Mucosa of descending colon (tissue), 3 donors: ENCODE measurements around the gene USP9Y. TPM values are rescaled to one million over a fixed set of nuclear protein-coding genes. Genes with fewer than 3 reads are reported as not detected.

Experiments
- ATAC-seq: fragments of 200-7000 bp; cut with Tn5 transposase; one replicate; pipeline ENCODE4 v1.9.1; 2020; ENCODE audit warnings: mild to moderate bottlenecking, moderate library complexity
- DNase-seq, 3 donors: peaks; one replicate each; pipeline ENCODE4 v3.0.0-alpha.2; 2020
- H3K36me3 ChIP-seq: fragments of 200-600 bp; one replicate; pipeline ENCODE4 v1.8.0; 2021; ENCODE audit warnings: low read depth, mild to moderate bottlenecking
- H3K4me1 ChIP-seq: fragments of 200-600 bp; one replicate; pipeline ENCODE4 v1.8.0; 2021; ENCODE audit warnings: low read depth, mild to moderate bottlenecking
- H3K4me3 ChIP-seq: fragments of 200-600 bp; one replicate; pipeline ENCODE4 v1.8.0; 2021; ENCODE audit warnings: mild to moderate bottlenecking
- H3K9me3 ChIP-seq: fragments of 200-600 bp; one replicate; pipeline ENCODE4 v1.8.0; 2021; ENCODE audit warnings: mild to moderate bottlenecking
- intact Hi-C, 2 donors: fragments of 100-400 bp; cut with DNase I in 1 of 2; cut with micrococcal nuclease in 1 of 2; formaldehyde crosslinking; loops; one replicate each; pipeline versions ENCODE4 v1.11.0 to v1.11.1; 2022; cut with DNase I, micrococcal nuclease
- total RNA-seq, 3 donors: library from RNA; stranded (reverse); fragmentation: NEBNext Ultra II Directional in 2 of 3; extraction: Animal tissue kit (Norgen Biotek cat#: 25700) in 2 of 3; gene quantifications; one replicate each; pipeline versions ENCODE4 v1.2.1 to v1.2.4, GENCODE V29; 2021 to 2023
- TF ChIP-seq, protein P1 (sequence below): fragments of 200-600 bp; IDR thresholded peaks from one replicate; pipeline ENCODE4 v1.8.0; 2022; ENCODE audit warnings: antibody characterized with exemption, mild to moderate bottlenecking
- donor health status: DM: no; HTN: no; CAD: no; lungs with moderate emphysema.
- donor health status: DM: no; HTN: no; CAD: no.
- donor health status: DM: no; HTN: yes; CAD: no.

The USP9Y gene
- total RNA-seq, 3 donors from 2014 or later: 9.2 to 18.1 TPM; not detected in 1

GRCh38 chrY:12896973-12897372 is 195.9 kb downstream of the USP9Y start:
- H3K36me3 ChIP-seq: no peaks in the 10 kb centered on the region
- no peak overlapping the region for H3K4me3 ChIP-seq
- intact Hi-C loops: no loop called here
- TF ChIP-seq, protein P1, sequence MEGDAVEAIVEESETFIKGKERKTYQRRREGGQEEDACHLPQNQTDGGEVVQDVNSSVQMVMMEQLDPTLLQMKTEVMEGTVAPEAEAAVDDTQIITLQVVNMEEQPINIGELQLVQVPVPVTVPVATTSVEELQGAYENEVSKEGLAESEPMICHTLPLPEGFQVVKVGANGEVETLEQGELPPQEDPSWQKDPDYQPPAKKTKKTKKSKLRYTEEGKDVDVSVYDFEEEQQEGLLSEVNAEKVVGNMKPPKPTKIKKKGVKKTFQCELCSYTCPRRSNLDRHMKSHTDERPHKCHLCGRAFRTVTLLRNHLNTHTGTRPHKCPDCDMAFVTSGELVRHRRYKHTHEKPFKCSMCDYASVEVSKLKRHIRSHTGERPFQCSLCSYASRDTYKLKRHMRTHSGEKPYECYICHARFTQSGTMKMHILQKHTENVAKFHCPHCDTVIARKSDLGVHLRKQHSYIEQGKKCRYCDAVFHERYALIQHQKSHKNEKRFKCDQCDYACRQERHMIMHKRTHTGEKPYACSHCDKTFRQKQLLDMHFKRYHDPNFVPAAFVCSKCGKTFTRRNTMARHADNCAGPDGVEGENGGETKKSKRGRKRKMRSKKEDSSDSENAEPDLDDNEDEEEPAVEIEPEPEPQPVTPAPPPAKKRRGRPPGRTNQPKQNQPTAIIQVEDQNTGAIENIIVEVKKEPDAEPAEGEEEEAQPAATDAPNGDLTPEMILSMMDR: no peak
- ATAC-seq (no peak), DNase-seq (no peak)
- H3K4me1 ChIP-seq: no peaks in the 10 kb centered on the region
- H3K9me3 ChIP-seq: no peaks in the 10 kb centered on the region

DNA sequence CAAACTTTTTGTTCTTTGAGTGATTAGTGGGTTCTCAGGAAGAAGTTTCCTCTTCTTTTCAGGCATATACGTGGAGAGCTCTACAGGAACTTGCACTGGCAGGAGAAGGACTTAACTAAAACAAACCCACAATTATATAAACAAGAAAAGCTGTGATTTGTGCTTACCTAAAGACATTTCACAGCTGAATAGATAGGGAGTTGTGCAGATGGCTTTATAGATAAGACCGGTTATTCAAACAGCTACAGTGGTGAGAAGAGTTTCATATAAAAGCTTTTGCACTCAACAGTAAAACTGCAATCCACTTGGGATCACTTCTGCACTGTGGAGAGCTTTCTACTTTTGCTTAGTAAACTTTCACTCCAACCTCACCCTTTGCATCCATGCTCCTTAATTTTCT is 197.6 kb downstream of the USP9Y start:
- DNase-seq: no peak
- intact Hi-C loops: no loop called here
- H3K9me3 ChIP-seq: no peaks in the 10 kb centered on the region
- H3K36me3 ChIP-seq: no peaks in the 10 kb centered on the region
- TF ChIP-seq, protein P1: no peak
- ATAC-seq: no peak
- no peaks in the 10 kb centered on the region for H3K4me1 ChIP-seq
- H3K4me3 ChIP-seq: no peak overlapping the region

DNA sequence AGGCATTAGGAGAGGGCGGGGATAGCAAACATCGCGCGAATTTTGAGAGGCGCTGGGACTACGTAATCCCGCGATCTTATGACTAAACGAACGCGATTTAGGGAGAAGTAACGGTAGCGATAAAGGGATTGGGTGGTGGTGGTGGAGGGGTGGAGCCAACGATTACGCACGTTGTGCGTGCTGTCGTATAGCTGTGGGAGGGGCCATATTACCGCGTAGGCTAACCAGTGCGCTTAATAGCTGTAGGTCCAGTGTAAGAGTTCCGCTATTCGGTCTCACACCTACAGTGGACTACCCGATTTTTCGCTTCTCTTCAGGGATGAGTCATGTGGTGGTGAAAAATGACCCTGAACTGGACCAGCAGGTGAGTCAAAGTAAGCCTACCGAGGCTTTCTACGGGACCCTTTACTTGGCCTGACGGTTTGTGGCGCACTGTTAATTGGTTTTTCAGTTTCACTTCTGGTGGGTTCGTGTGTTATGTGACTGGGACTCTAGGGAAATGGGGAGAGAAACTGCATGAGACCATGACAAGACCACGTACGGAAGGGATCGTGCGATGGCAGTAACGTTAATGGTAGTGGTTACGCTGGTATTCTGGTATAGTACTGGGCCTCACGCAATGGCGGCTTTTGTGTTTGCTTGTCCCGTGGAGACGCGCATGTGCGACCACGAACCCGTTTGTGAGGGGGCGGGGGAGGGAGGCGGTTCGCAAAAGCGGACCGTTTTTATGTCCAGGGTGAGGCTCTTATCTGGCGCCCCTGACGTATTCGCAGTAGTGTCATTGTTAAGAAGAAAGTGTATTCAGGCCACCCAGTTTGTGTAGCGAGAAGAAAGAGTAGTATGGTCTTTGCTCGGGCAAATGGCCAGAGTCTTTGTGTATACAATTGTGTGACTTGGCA is 203.8 kb downstream of the USP9Y start, which contains the start of gene DDX3Y:
TSS of gene DDX3Y (plus strand) at position 251 of the 899 bp plus-strand sequence. CDS start at position 320, 69 bp downstream.
- no peaks in the 10 kb centered on the region for H3K9me3 ChIP-seq
- peak in 2 of 3 donors; percentile 80 to 88 for DNase-seq
- H3K36me3 ChIP-seq: no peaks in the 10 kb centered on the region
- no peaks in the 10 kb centered on the region for H3K4me1 ChIP-seq
- TF ChIP-seq, protein P1: no peak
- no peak for ATAC-seq
- peak within 1 kb of the TSS; percentile 32 for H3K4me3 ChIP-seq
- intact Hi-C loops: no loop called here

DNA sequence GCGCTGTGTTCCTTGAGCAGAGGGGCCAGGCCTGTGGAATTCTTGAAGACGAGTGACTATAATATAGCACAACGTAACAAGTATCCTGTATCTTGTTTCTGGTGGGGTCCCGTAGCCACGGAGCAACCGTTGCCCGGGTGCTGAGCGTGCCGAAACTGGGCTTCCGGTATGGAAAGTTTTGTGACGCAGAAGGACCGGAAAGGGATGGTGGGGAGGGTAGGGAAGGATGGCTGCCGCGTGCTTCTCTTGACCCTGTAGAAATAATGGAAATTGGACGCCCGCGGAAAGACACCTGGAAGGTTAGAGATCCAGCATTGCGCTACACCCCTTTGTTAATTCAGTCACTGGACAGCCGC is 204.5 kb downstream of the USP9Y start:
- DNase-seq (peak in 2 of 3 donors; percentile 73 to 74), ATAC-seq (no peak)
- Histone ChIP-seq H3K4me3 (peak overlapping the region; percentile 32), H3K36me3 (no peaks in the 10 kb centered on the region), H3K4me1 (no peaks in the 10 kb centered on the region), H3K9me3 (no peaks in the 10 kb centered on the region)
- TF ChIP-seq, protein P1: no peak
- intact Hi-C loops: no loop called here

- ATAC-seq: no peak
Observed at GRCh38 chrY:12905895-12906294, 204.9 kb downstream of the USP9Y start.

More at GRCh38 chrY:12905895-12906294, 204.9 kb downstream of the USP9Y start:
- H3K4me1 ChIP-seq: no peaks in the 10 kb centered on the region
- DNase-seq: peak in 1 of 3 donors; percentile 5
- no peaks in the 10 kb centered on the region for H3K9me3 ChIP-seq
- intact Hi-C loops: no loop called here
- peak overlapping the region; percentile 32 for H3K4me3 ChIP-seq
- H3K36me3 ChIP-seq: no peaks in the 10 kb centered on the region
- TF ChIP-seq, protein P1: no peak

Other genes starting within 250 kb of the USP9Y start
- 10 to 100 TPM in 2 of 3 donors, not detected in 1; 26.1 to 98.8 TPM for gene DDX3Y, start 203.6 kb downstream of the USP9Y start, total RNA-seq